Endothelial cell of umbilical vein (primary cell): ENCODE measurements around the gene GPR75.

Experiments
- CTCF ChIP-seq, 2 donors: IDR thresholded peaks; 1 replicate in 1 of 2; 2 replicates in 1 of 2; pipeline ENCODE4 v1.5.1; 2011; ENCODE audit warnings: low read length in 2 of 2, mild to moderate bottlenecking in 2 of 2, moderate library complexity in 2 of 2, control low read depth in 1 of 2, inconsistent platforms in 1 of 2, low read depth in 1 of 2; ENCODE audit not compliant: insufficient read depth in 1 of 2; ENCODE audit errors: extremely low read depth in 1 of 2
- POLR2A ChIP-seq: IDR thresholded peaks from 2 replicates; pipeline ENCODE4 v1.6.1; 2012; ENCODE audit warnings: low read depth, mild to moderate bottlenecking, control low read depth, low read length

DNA sequence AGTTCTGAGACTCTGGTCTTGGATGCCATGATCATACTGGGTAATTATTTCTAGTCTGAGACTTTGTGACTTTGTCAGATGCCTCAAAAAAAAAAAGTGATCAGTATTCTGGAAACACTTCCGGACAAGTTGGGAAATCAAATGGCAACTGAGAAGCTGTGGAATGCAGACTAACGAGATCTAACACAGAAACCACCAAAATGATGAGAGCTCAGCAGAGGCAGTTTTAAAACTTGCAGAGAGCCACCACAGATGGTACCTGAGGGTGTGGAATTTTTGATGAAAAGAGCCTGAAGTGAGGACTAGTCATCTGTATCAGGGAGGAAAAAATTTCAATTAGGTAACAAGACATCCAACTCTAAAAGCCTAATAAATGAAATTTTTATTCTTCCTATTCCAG, 5.5 kb upstream of the GPR75 start:
- no peak for TF ChIP-seq CTCF (IDR thresholded peaks at IDR 0.05; ENCODE audit: extremely low read depth in 1 of 2, insufficient read depth in 1 of 2, low read depth in 1 of 2, low read length in 2 of 2)
- TF ChIP-seq POLR2A, result no peak
